Astrocyte of the spinal cord (primary cell): Measurements from ENCODE around the gene P2RX7.
A peak's percentile ranks its signal among the peaks of the same experiment; 100 is the strongest.

ENCODE experiments used
- DNase-seq: peaks from one replicate; pipeline ENCODE4 v3.0.0; 2011; ENCODE audit warnings: low read depth, low spot score
- H3K4me3 ChIP-seq: 2 replicates; pipeline ENCODE4 v1.5.1; 2011; ENCODE audit warnings: low read depth, mild to moderate bottlenecking, low read length, moderate library complexity
- CTCF ChIP-seq: IDR thresholded peaks from 2 replicates; pipeline ENCODE4 v1.5.1; 2012; ENCODE audit warnings: low read depth, mild to moderate bottlenecking, low read length, inconsistent platforms
- in situ Hi-C: cut with HindIII; loops from 2 replicates; pipeline ENCODE4 v1.10.0; 2017; ENCODE audit warnings: low sequenced_read_pairs

Gene P2RX7

GRCh38 chr12:121095544-121096198, 37.0 kb upstream of the P2RX7 start:
- in situ Hi-C loops, result no loop called here
- TF ChIP-seq CTCF, result peak; percentile 92
- peak overlapping the region; percentile 12 for H3K4me3 ChIP-seq
- DNase-seq, result peak; percentile 36

- in situ Hi-C loops, result no loop called here
- DNase-seq, result no peak
- no peak overlapping the region for H3K4me3 ChIP-seq
- no peak for TF ChIP-seq CTCF
Measured at GRCh38 chr12:121096199-121096798, 36.4 kb upstream of the P2RX7 start.

DNA sequence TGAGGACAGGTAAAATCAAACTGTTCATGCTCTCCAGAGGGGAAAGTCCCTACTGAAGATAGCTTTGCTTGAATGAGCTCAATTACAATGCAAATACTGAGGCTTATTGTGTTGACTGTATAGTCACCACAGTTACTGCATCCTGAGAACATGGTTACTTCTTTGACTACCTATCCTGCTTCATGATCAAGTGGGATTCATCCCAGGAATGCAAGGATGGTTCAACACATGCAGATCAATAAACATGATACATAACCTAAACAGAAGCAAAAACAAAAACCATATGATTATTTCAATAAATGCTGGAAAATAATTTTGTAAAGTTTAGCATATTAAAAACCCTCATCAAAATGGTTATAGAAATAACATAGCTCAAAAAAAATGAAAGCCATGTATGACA, 32.9 kb upstream of the P2RX7 start:
- no peak for DNase-seq
- in situ Hi-C loops, result no loop called here
- no peak overlapping the region for H3K4me3 ChIP-seq
- no peak for TF ChIP-seq CTCF

DNA sequence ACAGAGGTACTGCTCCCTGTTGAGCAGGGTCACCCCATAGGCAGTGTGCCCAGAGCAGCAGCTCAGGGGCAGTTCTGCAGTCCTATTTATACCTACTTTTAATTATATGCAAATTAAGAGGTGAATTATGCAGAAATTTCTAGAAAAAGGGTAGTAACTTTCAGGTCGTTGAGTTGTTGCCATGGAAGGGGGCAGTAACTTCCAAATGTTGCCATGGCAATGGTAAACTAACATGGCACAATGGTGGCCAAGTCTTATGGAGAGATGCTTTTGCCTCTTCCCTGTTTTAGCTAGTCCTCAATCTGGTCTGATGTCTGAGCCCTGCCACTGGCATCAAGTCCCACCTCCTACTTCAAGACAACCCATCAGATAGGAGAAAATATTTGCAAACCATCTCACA, 30.4 kb upstream of the P2RX7 start:
- TF ChIP-seq CTCF, result no peak
- in situ Hi-C loops, result no loop called here

GRCh38 chr12:121107681-121108080, 25.0 kb upstream of the P2RX7 start:
- DNase-seq, result no peak
- TF ChIP-seq CTCF, result no peak
- in situ Hi-C loops, result no loop called here
- no peak overlapping the region for H3K4me3 ChIP-seq

More for the DNA sequence above, 30.4 kb upstream of the P2RX7 start:
- DNase-seq, result no peak
- H3K4me3 ChIP-seq, result no peak overlapping the region

DNA sequence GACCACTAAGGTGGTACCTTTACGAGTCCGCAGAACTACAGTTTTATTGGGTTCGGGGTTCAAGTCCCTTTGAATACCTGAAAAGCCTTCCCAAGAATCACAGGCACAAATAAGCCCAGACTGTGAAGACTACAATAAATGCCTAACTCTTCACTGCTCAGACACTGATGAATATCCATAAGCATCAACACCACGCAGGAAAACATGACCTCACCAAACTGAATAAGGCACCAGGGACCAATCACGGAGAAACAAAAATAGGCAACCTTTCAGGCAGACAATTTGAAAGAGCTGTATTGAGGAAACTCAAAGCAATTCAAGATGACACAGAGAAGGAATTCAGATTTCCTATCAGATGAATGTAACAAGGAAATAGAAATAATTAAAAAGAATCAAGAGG, 24.2 kb upstream of the P2RX7 start:
- DNase-seq, result no peak
- in situ Hi-C loops, result no loop called here
- no peak overlapping the region for H3K4me3 ChIP-seq
- no peak for TF ChIP-seq CTCF
